ENCODE results near the gene FXYD7.
"Not testable (repeated sequence)": the region's sequence is repeated elsewhere in the genome, so short reads cannot be mapped to it uniquely, and the experiment has no call there.

FXYD7 gene

DNA sequence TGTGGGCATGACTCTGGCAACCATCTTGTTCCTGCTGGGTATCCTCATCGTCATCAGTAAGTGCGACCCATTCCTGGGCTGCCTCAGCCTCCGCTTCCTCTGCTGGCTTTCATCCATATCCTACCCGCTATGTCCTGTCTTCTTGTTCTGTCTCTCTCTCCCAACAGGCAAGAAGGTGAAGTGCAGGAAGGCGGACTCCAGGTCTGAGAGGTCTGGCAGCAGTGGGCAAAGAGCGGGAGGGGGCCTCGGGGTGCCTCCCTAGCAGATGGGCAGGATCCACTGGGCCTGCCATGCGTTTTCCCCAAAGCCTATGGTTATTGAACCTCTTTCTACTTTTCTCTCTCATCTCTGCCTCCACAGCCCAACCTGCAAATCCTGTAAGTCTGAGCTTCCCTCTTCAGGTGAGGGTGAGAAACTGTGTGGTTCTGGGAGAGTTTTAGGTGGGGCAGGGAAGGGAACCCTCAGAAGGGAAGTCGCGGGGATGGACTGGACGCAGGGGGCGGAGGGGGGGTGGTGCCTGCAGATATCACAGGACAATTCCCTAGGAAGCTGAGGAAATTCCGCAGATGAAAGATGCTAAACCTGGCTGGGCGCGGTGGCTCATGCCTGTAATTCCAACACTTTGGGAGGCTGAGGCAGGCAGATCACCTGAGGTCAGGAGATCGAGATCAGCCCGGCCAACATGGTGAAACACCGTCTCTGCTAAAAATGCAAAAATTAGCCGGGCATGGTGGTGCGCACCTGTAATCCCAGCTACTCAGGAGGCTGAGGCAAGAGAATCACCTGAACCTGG, 8.4 kb downstream of the FXYD7 start:
- TF ChIP-seq CTCF (IDR thresholded peaks at IDR 0.05), result no peak
- Histone ChIP-seq H2AFZ (no peak overlapping the region), H3K27me3 (ENCODE audit: control insufficient read depth, insufficient read depth, low read length) (peaks cover 3% of the 10 kb centered on the region), H3K27ac (no peak overlapping the region), H3K4me3 (ENCODE audit: low read depth, low read length) (no peak overlapping the region), H3K4me1 (peaks cover 4% of the 10 kb centered on the region), H3K79me2 (no peaks in the 10 kb centered on the region), H3K9me3 (ENCODE audit: control insufficient read depth, low read length) (no peaks in the 10 kb centered on the region), H3K9ac (no peak overlapping the region), H3K4me2 (ENCODE audit: low read length) (no peak overlapping the region), H3K36me3 (ENCODE audit: control insufficient read depth, insufficient read depth, low read length) (no peaks in the 10 kb centered on the region)

DNA sequence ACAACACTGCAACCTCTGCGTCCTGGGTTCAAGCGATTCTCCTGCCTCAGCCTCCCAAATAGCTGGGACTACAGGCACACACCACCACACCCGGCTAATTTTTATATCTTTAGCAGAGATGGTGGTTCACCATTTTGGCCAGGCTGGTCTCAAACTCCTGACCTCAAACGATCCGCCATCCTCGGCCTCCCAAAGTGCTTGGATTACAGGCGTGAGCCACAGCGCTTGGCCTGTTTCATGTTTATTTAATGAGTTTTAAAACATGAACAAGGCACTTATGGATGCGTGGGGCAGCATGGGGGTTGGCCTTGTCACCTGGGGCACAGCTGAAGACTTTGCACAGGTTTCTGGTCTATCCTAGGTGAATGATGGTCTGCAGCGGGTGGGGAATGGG, 10.1 kb downstream of the FXYD7 start:
- H3K4me1 ChIP-seq; H3K9ac ChIP-seq; H3K4me2 ChIP-seq (ENCODE audit: low read length); H3K9me3 ChIP-seq (ENCODE audit: control insufficient read depth, low read length); H3K36me3 ChIP-seq (ENCODE audit: control insufficient read depth, insufficient read depth, low read length); H3K27me3 ChIP-seq (ENCODE audit: control insufficient read depth, insufficient read depth, low read length); H3K4me3 ChIP-seq (ENCODE audit: low read depth, low read length); H3K27ac ChIP-seq; H2AFZ ChIP-seq; H3K79me2 ChIP-seq: not testable (repeated sequence)

DNA sequence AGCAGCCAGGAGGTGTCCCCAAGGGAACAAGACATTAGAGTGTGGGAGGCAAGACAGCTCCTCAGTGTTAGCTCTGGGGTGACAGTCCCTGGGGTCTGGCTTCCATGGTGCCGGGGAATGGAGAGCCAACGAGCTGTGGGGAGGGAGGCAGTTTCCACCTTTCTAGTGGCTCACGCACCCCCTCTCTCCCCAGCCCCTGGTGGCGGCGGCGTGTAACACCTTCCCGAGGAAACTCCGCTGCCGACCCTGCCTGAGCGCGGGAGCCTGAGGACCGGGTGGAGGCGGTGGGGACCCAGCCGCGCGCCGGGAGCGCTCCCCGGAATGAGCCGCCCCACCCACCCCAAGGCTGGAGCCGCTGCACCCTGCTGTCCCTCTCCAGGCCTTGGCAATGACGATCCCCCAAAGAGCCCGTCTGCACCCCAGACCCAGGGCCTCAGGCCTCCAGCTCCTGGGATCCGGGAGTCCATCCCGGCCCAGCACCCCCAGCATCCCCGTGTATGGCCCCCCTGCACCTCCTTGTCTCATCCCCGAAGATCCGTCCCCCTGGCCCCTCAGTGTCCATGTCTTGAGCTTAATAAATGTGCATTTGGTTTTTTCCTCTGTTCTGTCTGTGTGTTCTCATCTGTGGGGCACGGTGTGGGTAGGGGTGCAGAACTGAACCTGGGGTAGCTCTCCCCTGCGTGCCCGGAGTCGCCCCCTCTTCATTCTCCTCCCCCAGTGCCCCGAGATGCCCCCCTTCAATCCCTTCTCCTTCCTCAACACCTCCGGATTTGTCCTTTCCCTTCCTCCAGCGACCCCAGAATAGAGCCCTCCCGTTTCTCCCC, 10.9 kb downstream of the FXYD7 start:
- Histone ChIP-seq H3K4me3 (ENCODE audit: low read depth, low read length) (peak overlapping the region; percentile 62), H3K9ac (no peak overlapping the region), H3K9me3 (ENCODE audit: control insufficient read depth, low read length) (no peaks in the 10 kb centered on the region), H3K4me2 (ENCODE audit: low read length) (peak overlapping the region; percentile 70), H3K27me3 (ENCODE audit: control insufficient read depth, insufficient read depth, low read length) (peaks cover 3% of the 10 kb centered on the region), H2AFZ (peak overlapping the region; percentile 72), H3K4me1 (peaks cover 4% of the 10 kb centered on the region), H3K27ac (no peak overlapping the region), H3K79me2 (no peaks in the 10 kb centered on the region), H3K36me3 (ENCODE audit: control insufficient read depth, insufficient read depth, low read length) (no peaks in the 10 kb centered on the region)
- peak; percentile 21 for TF ChIP-seq CTCF (IDR thresholded peaks at IDR 0.05)

- Histone ChIP-seq H3K4me1 (peaks cover 4% of the 10 kb centered on the region), H3K9me3 (ENCODE audit: control insufficient read depth, low read length) (no peaks in the 10 kb centered on the region), H3K79me2 (no peaks in the 10 kb centered on the region), H2AFZ (peak within 1 kb of the TSS; percentile 72), H3K36me3 (ENCODE audit: control insufficient read depth, insufficient read depth, low read length) (no peaks in the 10 kb centered on the region), H3K4me3 (ENCODE audit: low read depth, low read length) (peak within 1 kb of the TSS; percentile 62), H3K27me3 (ENCODE audit: control insufficient read depth, insufficient read depth, low read length) (peaks cover 3% of the 10 kb centered on the region), H3K4me2 (ENCODE audit: low read length) (peak within 1 kb of the TSS; percentile 70), H3K27ac (peak within 1 kb of the TSS; percentile 22), H3K9ac (no peak within 1 kb of the TSS)
- TF ChIP-seq CTCF (IDR thresholded peaks at IDR 0.05), result no peak
Measured at GRCh38 chr19:35154525-35155406, 11.7 kb downstream of the FXYD7 start, which contains the start of gene FXYD5. Gene FXYD5, plus strand, starts transcription at chr19:35154735. Its CDS starts 816 bp downstream, at chr19:35155551.

All from parathyroid adenoma (tissue), 2 donors.